PC-9 (cell line): ENCODE measurements around the gene ABI3BP. TPM values are rescaled to one million over a fixed set of nuclear protein-coding genes. Genes with fewer than 3 reads are reported as not detected.

Experiments used
- BruUV-seq: library from RNA; stranded (reverse); fragments of 400-500 nt; replicated peaks from 2 replicates; lab custom pipeline; 2021; lab: Mats Ljungman, UMichigan
- CTCF ChIA-PET: fragments of 300-600 bp; sonication (Branson Sonifier 250); formaldehyde crosslinking; loops from one replicate; lab custom pipeline; 2022; ENCODE audit warnings: antibody characterized with exemption; lab: Charles Lee
- POLR2A ChIA-PET: fragments of 300-600 bp; sonication (Branson Sonifier 250); formaldehyde crosslinking; loops from one replicate; lab custom pipeline; 2022; ENCODE audit warnings: antibody characterized with exemption; ENCODE audit not compliant: unreplicated experiment; lab: Charles Lee
- DNase-seq, 2 experiments: peaks; one replicate each; pipeline versions ENCODE4 v3.0.0 to v3.0.0-alpha.2; 2015 to 2022; ENCODE audit warnings: mixed read lengths in 1 of 2
- H2AFZ ChIP-seq: fragments of 200-600 bp; sonication (generic); 2 replicates; pipeline ENCODE4 v1.8.1; 2017; ENCODE audit warnings: antibody characterized with exemption
- H3F3A ChIP-seq: fragments of 200-600 bp; sonication (generic); 2 replicates; pipeline ENCODE4 v1.8.1; 2017; ENCODE audit warnings: antibody characterized with exemption, mild to moderate bottlenecking, low read depth; ENCODE audit not compliant: insufficient read depth
- H3K27ac ChIP-seq: fragments of 200-600 bp; sonication (generic); 2 replicates; pipeline ENCODE4 v1.6.1; 2016; ENCODE audit warnings: mixed run types
- H3K27me3 ChIP-seq: fragments of 200-600 bp; sonication (generic); 2 replicates; pipeline ENCODE4 v1.6.1; 2016; ENCODE audit warnings: low read depth, mixed run types; ENCODE audit not compliant: insufficient read depth
- H3K36me3 ChIP-seq: fragments of 200-600 bp; sonication (generic); 2 replicates; pipeline ENCODE4 v1.6.1; 2016; ENCODE audit warnings: low read depth, mixed run types
- H3K4me1 ChIP-seq: fragments of 200-600 bp; sonication (generic); replicated peaks from 2 replicates; pipeline ENCODE4 v1.6.1; 2016; ENCODE audit warnings: mixed run types; ENCODE audit not compliant: insufficient read depth
- H3K4me2 ChIP-seq: fragments of 200-600 bp; sonication (generic); 2 replicates; pipeline ENCODE4 v1.6.1; 2017; ENCODE audit warnings: mixed run types
- H3K4me3 ChIP-seq: fragments of 200-600 bp; sonication (generic); 2 replicates; pipeline ENCODE4 v1.6.1; 2016; ENCODE audit warnings: mixed run types
- H3K79me2 ChIP-seq: fragments of 200-600 bp; sonication (generic); 2 replicates; pipeline ENCODE4 v1.6.1; 2017; ENCODE audit warnings: low read depth, mixed run types
- H3K9me2 ChIP-seq: fragments of 200-600 bp; sonication (generic); 2 replicates; pipeline ENCODE4 v1.8.1; 2017; ENCODE audit warnings: mild to moderate bottlenecking; ENCODE audit not compliant: insufficient read depth
- H3K9me3 ChIP-seq: fragments of 200-600 bp; sonication (generic); 2 replicates; pipeline ENCODE4 v1.8.1; 2016; ENCODE audit warnings: low read depth; ENCODE audit not compliant: insufficient read depth
- H4K20me1 ChIP-seq: fragments of 200-600 bp; sonication (generic); 2 replicates; pipeline ENCODE4 v1.8.1; 2017; ENCODE audit not compliant: insufficient read depth
- CTCF ChIP-seq: fragments of 200-600 bp; sonication (generic); conservative IDR thresholded peaks from 2 replicates; pipeline ENCODE4 v1.6.1; 2017; ENCODE audit warnings: mixed run types, antibody characterized with exemption, mild to moderate bottlenecking, moderate library complexity
- EZH2 ChIP-seq: fragments of 200-600 bp; sonication (generic); IDR thresholded peaks from 2 replicates; pipeline ENCODE4 v1.8.0; 2017; ENCODE audit warnings: antibody characterized with exemption, low read depth
- intact Hi-C: fragments of 100-400 bp; cut with micrococcal nuclease; formaldehyde crosslinking; loops from one replicate; pipeline ENCODE4 v1.10.0; 2022; ENCODE audit not compliant: unreplicated experiment
- total RNA-seq: library from RNA; stranded (reverse); gene quantifications from 2 replicates; pipeline ENCODE4 v1.2.3, GENCODE V29; 2021

The ABI3BP gene
- total RNA-seq, 1 experiment from 2014 or later, result 4.2 TPM

- Histone ChIP-seq H3K4me1 (no peaks in the 10 kb centered on the region), H3K9me3 (no peaks in the 10 kb centered on the region; the same call in 1 of the 2 replicates), H3K9me2 (no peaks in the 10 kb centered on the region), H3F3A (no peaks in the 10 kb centered on the region), H3K4me3 (no peak overlapping the region), H3K27ac (no peak overlapping the region), H3K36me3 (no peaks in the 10 kb centered on the region), H3K4me2 (no peak overlapping the region), H3K27me3 (no peaks in the 10 kb centered on the region), H4K20me1 (no peaks in the 10 kb centered on the region), H3K79me2 (no peaks in the 10 kb centered on the region), H2AFZ (no peak overlapping the region)
- CTCF ChIA-PET, result interaction anchor here (0.5 kb wide), 1 partner anchor 817 kb away, joined by 3 read pairs; no protein-coding TSS in a partner anchor
- BruUV-seq, result no TSS peak
- no peak for DNase-seq
- intact Hi-C loops, result no loop called here
- TF ChIP-seq EZH2, result no peak
- TF ChIP-seq CTCF, result no peak
- POLR2A ChIA-PET, result no interaction called here
Measured at GRCh38 chr3:100766069-100766468, 227.2 kb downstream of the ABI3BP start.

GRCh38 chr3:100765437-100765975 is 227.7 kb downstream of the ABI3BP start:
- no peak for DNase-seq
- no peaks in the 10 kb centered on the region for H3K79me2 ChIP-seq
- no peaks in the 10 kb centered on the region for H3K27me3 ChIP-seq
- no peak overlapping the region for H2AFZ ChIP-seq
- H3K4me2 ChIP-seq, result no peak overlapping the region
- H3K4me1 ChIP-seq, result no peaks in the 10 kb centered on the region
- ChIA-PET CTCF (interaction anchor here (0.5 kb wide), 1 partner anchor 818 kb away, joined by 3 read pairs; no protein-coding TSS in a partner anchor), POLR2A (no interaction called here)
- no peak for TF ChIP-seq EZH2
- no peak for TF ChIP-seq CTCF
- H3F3A ChIP-seq, result no peaks in the 10 kb centered on the region
- H4K20me1 ChIP-seq, result no peaks in the 10 kb centered on the region
- BruUV-seq, result no TSS peak
- no peak overlapping the region for H3K27ac ChIP-seq
- no peaks in the 10 kb centered on the region; the same call in 1 of the 2 replicates for H3K9me3 ChIP-seq
- no peaks in the 10 kb centered on the region for H3K9me2 ChIP-seq
- intact Hi-C loops, result no loop called here
- no peaks in the 10 kb centered on the region for H3K36me3 ChIP-seq
- no peak overlapping the region for H3K4me3 ChIP-seq

- H4K20me1 ChIP-seq, result no peaks in the 10 kb centered on the region
- no peak overlapping the region for H3K4me2 ChIP-seq
- H3K4me1 ChIP-seq, result no peaks in the 10 kb centered on the region
- H2AFZ ChIP-seq, result no peak overlapping the region
- no peaks in the 10 kb centered on the region for H3K27me3 ChIP-seq
- no peak overlapping the region for H3K27ac ChIP-seq
- DNase-seq, result no peak
- TF ChIP-seq CTCF, result no peak
- TF ChIP-seq EZH2, result no peak
- no peaks in the 10 kb centered on the region for H3K9me2 ChIP-seq
- ChIA-PET CTCF (interaction anchor here (0.5 to 1.1 kb wide), 2 partner anchors 299 to 366 kb away, joined by 3 to 4 read pairs; no protein-coding TSS in a partner anchor), POLR2A (no interaction called here)
- peaks cover 17% of the 10 kb centered on the region for H3F3A ChIP-seq
- no peaks in the 10 kb centered on the region for H3K36me3 ChIP-seq
- no peaks in the 10 kb centered on the region for H3K79me2 ChIP-seq
- intact Hi-C loops, result no loop called here
- H3K4me3 ChIP-seq, result no peak overlapping the region
- no TSS peak for BruUV-seq
- no peaks in the 10 kb centered on the region; the same call in 1 of the 2 replicates for H3K9me3 ChIP-seq
Measured at GRCh38 chr3:100761951-100762350, 231.3 kb downstream of the ABI3BP start.
